NB4 (cell line): ENCODE data around the gene BLVRA.

Experiments
- CTCF ChIP-seq: IDR thresholded peaks from one replicate; pipeline ENCODE4 v1.5.1; 2012; ENCODE audit warnings: low read depth, low read length
- POLR2A ChIP-seq: IDR thresholded peaks from 2 replicates; pipeline ENCODE4 v1.6.1; 2011; ENCODE audit warnings: mild to moderate bottlenecking; ENCODE audit not compliant: insufficient read length; ENCODE audit errors: extremely low read depth
- TF ChIP-seq, protein P1 (sequence below): IDR thresholded peaks from 2 replicates; pipeline ENCODE4 v1.6.1; 2011; ENCODE audit warnings: low read depth, low read length

DNA sequence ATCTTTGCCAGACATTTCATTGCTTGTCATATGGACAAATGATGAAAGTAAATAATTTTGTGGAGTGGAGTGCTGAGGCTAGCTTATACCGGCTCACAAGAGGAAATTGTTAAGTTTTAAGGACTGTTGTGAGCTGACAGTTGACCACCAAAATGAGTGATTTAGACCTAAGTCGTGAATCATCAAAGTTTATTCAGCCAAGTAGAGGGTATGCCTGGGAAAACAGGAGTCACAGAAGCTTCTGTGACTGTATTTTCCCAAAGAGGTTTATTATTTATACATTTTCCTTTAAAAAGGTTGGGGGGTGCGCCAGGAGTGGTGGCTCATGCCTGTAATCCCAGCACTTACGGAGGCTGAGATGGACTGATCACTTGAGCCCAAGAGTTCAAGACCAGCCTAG lies 89.0 kb downstream of the BLVRA start:
- no peak for TF ChIP-seq CTCF
- TF ChIP-seq, protein P1, sequence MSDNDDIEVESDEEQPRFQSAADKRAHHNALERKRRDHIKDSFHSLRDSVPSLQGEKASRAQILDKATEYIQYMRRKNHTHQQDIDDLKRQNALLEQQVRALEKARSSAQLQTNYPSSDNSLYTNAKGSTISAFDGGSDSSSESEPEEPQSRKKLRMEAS = no peak
- no peak for TF ChIP-seq POLR2A
